GM18505 (cell line): Measurements from ENCODE around the gene RALA.

Experiments used
- ATAC-seq: cut with Tn5 transposase; IDR thresholded peaks from one replicate; pipeline ENCODE4 v1.9.1; 2021; ENCODE audit not compliant: unreplicated experiment
- POLR2A ChIP-seq: IDR thresholded peaks from 4 replicates; pipeline ENCODE4 v1.6.1; 2011; ENCODE audit warnings: borderline replicate concordance; ENCODE audit not compliant: insufficient read depth, insufficient read length; ENCODE audit errors: extremely low read depth

RALA gene

GRCh38 chr7:39603924-39604323 lies 19.4 kb upstream of the RALA start:
- ATAC-seq, result no peak
- TF ChIP-seq POLR2A, result no peak

GRCh38 chr7:39605087-39605486 lies 18.3 kb upstream of the RALA start:
- ATAC-seq, result no peak
- no peak for TF ChIP-seq POLR2A

GRCh38 chr7:39606352-39606751 lies 17.0 kb upstream of the RALA start:
- no peak for ATAC-seq
- no peak for TF ChIP-seq POLR2A

- no peak for ATAC-seq
These were observed 16.4 kb upstream of the RALA start for GRCh38 chr7:39606941-39607340.

GRCh38 chr7:39607865-39608264 lies 15.5 kb upstream of the RALA start:
- no peak for ATAC-seq
- no peak for TF ChIP-seq POLR2A

More at GRCh38 chr7:39606941-39607340, 16.4 kb upstream of the RALA start:
- no peak for TF ChIP-seq POLR2A

GRCh38 chr7:39608278-39608677 lies 15.1 kb upstream of the RALA start:
- no peak for TF ChIP-seq POLR2A
- no peak for ATAC-seq

- TF ChIP-seq POLR2A, result no peak
- no peak for ATAC-seq
These were observed 14.0 kb upstream of the RALA start for GRCh38 chr7:39609113-39609934.

GRCh38 chr7:39609935-39610263 lies 13.5 kb upstream of the RALA start:
- no peak for TF ChIP-seq POLR2A
- no peak for ATAC-seq

- no peak for ATAC-seq
- TF ChIP-seq POLR2A, result no peak
These were observed 9.8 kb upstream of the RALA start for GRCh38 chr7:39613577-39613976.

GRCh38 chr7:39614299-39614698 lies 9.1 kb upstream of the RALA start:
- ATAC-seq, result no peak
- TF ChIP-seq POLR2A, result no peak

GRCh38 chr7:39615350-39615975 lies 7.9 kb upstream of the RALA start:
- no peak for ATAC-seq
- TF ChIP-seq POLR2A, result no peak

- no peak for ATAC-seq
- no peak for TF ChIP-seq POLR2A
These were observed 7.2 kb upstream of the RALA start for GRCh38 chr7:39616138-39616537.

GRCh38 chr7:39617005-39617404 lies 6.4 kb upstream of the RALA start:
- no peak for ATAC-seq
- TF ChIP-seq POLR2A, result no peak

- ATAC-seq, result no peak
- TF ChIP-seq POLR2A, result no peak
These were observed 4.5 kb upstream of the RALA start for GRCh38 chr7:39618868-39619267.
